Occipital lobe (tissue), 2 donors: ENCODE data around the gene CDC5L. TPM values are rescaled to one million over a fixed set of nuclear protein-coding genes. Genes with fewer than 3 reads are reported as not detected.

Source experiments
- DNase-seq: peaks from one replicate; lab custom pipeline; 2025; lab: John Stamatoyannopoulos, UW
- total RNA-seq: library from RNA; depleted of rRNA; stranded (reverse); fragments of >200 nt; gene quantifications from one replicate; pipeline ENCODE4 v1.2.3, GENCODE V29; 2014

The CDC5L gene
- total RNA-seq, 1 donor from 2014 or later: 55.7 TPM

- DNase-seq: no peak
These were observed 65.2 kb downstream of the CDC5L start for GRCh38 chr6:44452725-44453124.

DNA sequence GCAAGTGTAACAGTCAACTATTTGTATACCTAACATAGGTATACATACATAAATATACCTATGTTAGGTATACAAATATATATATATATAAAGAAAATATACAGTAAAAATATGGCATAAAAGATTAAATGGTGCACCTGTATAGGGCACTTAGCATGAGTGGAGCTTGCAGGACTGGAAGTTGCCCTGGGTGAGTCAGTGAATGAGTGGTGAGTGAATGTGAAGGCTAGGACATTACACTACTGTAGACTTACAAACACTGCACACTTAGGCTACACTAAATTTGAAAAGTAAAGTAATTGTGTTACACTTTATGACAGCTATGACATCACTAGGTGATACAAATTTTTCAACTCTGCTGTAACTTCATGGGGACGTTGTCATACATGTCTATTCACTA, 65.6 kb downstream of the CDC5L start:
- DNase-seq: no peak

DNA sequence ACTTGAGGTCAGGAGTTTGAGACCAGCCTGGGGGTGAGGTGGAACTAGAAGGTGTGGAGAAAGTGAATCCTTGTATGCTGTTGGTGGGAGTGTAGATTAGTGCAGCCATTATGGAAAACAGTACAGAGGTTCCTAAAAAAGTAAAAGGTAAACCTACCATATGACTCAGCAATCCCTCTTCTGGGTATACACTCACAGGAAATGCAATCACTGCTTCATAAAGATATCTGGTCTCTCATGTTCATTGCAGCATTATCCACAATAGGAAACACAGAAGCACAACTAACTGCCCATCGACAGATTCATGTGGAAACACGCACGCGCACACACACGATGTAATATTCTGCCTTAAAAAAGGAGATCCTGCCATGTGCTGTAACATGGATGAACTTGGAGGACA, 66.7 kb downstream of the CDC5L start:
- DNase-seq: no peak

DNA sequence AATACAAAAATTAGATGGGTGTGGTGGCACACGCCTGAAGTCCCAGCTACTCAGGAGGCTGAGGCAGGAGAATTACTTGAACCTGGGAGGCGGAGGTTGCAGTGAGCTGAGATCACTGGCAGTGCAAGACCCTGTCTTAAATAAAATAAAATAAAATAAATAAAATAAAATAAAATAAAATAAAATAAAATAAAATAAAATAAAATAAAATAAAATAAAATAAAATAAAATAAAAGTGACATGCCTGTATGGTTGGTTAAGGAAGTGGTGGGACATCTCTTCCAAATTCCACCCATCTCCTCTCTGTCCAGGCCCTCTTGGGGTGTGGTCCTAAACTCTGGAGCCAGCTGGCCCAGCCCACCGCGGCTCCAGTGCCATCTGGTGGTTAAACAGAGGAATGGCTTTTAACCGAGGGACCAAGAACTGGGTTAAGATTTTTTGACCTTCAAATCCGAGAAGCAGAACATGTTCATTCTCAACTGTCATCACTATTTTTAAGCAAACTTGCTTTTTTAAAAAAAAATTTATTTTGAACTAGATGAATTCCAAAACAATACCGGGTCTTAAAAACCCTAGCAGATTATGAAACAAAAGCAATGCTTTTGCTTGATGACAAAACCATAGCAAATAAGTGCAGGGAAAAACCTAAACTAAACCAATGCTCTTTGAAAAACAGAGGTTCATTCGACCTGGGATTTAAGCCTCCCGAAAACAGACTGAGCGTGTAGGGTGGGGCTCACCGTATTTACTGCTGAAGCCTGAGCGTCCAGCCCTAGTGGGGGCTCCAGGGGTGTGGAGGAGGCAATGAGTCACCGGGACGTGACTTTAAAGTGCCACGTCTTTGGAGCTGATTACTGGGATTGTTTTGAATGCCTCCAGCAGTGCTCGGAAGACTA, 68.8 kb downstream of the CDC5L start:
- no peak for DNase-seq

- no peak for DNase-seq
These were observed 69.4 kb downstream of the CDC5L start for GRCh38 chr6:44456966-44457292.

- DNase-seq: no peak
These were observed 70.1 kb downstream of the CDC5L start for GRCh38 chr6:44457596-44457995.

- no peak for DNase-seq
These were observed 71.0 kb downstream of the CDC5L start for GRCh38 chr6:44458551-44458950.

- no peak for DNase-seq
These were observed 74.8 kb downstream of the CDC5L start for GRCh38 chr6:44462335-44462734.

DNA sequence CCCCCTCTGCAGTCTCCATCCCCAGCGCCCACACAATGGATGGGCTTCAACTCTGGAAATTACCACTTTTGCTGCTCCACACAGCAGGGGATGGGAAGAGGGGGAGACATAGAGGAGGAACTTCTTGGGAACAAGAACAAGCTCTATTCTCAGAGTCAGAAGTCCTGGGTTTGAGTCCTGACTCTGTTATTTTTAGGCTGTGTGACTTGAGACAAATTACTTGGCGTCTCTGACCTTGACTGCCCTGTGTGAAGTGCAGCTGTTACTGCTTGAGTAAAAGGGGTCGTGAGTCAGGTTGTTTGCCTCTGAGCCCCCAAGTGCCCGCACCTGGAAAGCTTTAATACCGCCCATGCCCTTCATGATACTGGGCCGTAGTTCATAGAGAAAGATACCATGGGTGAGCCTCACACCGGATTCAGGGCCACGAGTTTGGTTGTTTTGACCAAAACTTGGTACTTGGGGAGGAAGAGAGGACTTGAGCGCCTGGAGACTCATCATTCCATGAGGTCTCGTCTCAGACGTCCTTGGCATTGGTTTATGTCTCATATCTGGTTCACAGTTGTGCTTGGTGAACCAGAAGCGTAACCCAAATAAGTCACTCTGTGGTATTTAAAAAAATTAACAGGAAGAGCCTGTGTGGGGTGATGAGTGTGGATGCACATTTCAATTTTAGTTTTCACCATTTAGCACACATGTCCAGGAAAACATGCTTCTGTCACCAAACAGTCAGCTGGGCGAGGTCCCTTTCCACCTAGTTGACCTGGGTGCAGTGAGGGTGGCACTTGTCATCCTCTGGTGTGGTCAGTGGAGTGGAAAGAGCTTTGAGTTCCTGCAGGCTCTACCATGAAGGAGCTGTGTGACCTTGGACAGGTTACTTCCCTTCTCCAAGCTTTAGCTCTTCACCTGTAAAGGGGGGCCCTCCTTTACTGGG, 75.6 kb downstream of the CDC5L start:
- no peak for DNase-seq

DNA sequence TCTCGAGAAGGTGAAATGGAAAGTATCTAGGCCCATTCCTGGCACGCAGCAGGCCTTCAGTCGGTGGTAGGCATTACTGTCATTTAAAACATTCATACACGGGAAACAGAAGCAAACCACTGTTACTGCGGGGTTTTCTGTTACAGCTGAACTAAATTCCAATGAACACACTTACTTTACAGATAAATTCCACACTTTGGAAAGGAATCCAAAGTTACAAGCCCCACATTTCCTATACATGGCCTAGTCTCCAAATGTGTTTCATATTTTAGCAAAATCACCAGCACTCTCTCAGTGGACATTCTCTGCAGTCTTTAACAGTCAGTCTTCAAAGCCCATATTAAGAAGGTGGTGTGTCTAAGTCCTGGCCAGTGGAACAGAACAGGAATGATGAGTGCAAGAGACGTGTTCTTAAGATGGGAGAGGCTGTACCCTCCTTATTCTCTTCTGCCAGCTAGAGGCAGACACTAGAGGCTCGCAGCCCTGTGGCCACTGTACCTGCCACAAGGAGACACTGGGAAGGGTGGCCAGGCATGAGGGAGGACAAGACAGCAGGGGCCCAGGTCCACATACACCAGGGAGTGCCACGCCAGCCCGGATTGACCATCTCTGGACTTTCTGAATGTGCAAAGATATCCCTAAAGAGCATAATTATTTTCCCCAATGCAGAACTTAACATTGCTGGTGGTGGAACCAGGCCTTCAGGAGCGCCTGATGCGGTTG, 76.4 kb downstream of the CDC5L start:
- no peak for DNase-seq

DNA sequence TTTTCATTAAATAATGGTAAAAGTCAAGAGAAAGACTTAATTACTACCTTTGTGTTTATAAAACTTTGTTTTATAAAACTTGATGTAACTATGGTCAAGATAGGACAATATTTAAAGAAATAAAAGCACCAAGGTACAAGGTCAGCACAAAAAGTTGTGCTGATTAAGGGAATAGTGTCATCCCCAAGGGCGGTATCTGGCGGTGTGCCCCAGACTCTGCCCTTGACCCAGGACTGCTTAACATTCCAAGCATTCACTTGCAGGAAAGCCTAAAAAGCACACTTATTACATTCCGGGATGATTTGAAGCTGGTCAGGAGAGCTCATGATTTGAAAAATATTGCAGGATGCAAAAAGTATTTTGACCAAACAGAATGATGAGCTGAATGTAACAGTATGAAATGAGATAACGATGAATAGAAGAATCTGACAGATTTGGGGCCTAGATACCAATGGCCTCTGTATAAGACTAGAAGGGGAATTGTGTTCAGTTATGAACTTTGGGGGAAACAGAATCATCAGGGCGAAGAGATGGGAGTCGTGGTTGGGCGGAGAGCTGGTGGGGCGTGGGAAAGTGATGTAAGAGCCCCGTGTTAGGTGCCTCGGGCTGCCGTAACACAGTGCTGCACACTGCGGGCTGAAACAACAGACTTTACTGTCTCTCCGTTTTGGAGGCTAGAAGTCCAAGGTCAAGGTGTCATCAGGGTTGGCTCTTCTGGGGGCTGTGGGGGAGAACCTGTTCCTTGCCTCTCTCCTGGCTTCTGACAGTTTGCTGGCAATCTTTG, 77.2 kb downstream of the CDC5L start:
- no peak for DNase-seq

DNA sequence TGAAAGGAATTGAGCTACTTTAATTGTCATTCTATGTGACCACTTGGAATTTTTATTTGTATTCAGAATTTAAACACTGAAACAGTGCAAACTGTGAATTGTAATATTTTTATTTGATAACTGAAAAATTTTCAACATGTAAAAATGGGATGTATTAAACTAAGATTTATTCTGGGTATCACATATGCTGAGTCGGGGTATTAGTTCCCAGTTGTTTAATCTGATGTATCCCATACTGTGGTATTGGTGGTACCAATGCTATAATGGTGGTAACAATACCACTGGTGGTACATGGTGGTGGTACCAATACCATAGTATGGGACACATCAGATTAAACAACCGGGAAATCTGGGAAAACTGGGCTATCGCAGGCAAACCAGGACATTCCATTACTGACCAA, 79.4 kb downstream of the CDC5L start:
- DNase-seq: no peak

GRCh38 chr6:44468835-44469234, 81.3 kb downstream of the CDC5L start:
- no peak for DNase-seq

GRCh38 chr6:44470115-44470464, 82.6 kb downstream of the CDC5L start:
- no peak for DNase-seq

- no peak for DNase-seq
These were observed 83.2 kb downstream of the CDC5L start for GRCh38 chr6:44470746-44471145.

- DNase-seq: no peak
These were observed 83.9 kb downstream of the CDC5L start for GRCh38 chr6:44471271-44471981.

DNA sequence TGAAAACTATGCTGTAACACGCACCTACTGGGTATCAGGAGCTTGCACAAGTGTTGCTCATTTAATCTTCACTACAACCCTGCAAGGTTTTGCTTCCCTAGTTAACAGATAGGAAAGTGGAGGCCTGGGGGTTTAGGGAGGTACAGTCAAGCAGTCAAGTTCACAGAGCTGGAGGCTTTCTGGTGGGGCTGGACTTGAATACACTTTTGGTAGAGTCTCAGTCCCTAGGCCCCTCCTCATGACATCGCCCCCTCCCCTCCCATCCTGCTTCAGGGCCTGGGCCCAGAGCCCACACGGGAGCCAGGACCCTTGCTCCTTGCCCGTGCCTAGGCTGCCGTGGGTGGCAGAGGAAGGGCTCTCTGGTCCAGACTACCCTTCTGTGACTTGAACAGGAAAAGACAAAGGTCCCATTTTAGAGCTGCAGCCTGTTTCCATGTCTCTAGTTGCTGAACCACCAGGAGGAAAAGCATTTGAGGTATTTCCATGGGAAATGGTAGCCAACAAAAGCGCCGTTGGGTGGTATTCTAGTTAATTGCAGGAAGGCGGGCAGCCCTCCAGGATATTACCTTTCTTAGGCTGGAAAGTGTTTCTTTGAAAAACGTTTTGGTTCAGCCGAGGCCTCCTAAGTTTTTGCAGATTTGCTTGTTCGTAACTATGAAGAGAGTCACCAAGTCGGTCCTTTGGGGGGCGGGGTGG, 84.9 kb downstream of the CDC5L start:
- no peak for DNase-seq

DNA sequence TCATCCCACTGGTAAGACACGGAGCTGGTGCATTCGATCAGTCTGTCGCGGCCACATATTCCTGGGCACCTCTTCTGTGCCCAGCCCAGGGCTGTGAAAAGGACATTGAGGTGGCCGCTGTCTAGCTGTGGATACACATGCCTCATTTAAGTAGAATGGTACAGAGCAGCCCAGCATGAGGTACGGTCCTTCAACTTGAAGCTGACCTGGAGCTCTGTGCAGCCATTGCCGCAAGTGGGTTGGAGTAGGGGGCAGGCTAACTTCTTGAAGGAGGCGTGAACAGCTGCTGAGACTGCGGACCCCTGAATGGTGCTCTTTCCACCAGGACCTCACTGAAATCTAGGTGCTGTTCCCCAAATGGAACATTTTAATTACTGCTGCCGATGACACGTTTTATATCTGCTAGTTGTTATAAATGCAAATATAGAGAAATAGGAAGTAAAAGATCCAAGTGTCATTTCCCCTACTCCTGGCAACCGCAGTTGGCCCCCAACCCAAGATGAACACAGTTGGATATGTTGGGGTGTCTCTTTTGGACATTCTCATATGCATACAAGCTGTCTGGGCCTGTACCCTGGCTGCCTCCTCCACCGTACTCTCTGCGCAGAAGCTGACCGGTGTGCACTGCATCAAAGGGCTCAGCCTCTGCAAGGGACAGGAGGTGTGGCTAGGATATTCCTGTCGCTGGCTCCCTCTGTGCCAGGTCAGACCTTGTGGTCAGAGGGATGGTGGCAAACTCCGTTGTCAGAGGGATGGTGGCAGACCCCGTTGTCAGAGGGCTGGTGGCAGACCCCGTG, 86.1 kb downstream of the CDC5L start:
- DNase-seq: no peak

- no peak for DNase-seq
These were observed 86.7 kb downstream of the CDC5L start for GRCh38 chr6:44474190-44474631.
